Ramos (cell line): Measurements from ENCODE around the gene PLCG1.

Source experiments
- in situ Hi-C: fragments of 300-500 bp; cut with MboI; formaldehyde crosslinking; loops from one replicate; pipeline ENCODE4 v1.14.3; 2022; ENCODE audit warnings: low sequenced_read_pairs; ENCODE audit not compliant: unreplicated experiment

PLCG1 gene

DNA sequence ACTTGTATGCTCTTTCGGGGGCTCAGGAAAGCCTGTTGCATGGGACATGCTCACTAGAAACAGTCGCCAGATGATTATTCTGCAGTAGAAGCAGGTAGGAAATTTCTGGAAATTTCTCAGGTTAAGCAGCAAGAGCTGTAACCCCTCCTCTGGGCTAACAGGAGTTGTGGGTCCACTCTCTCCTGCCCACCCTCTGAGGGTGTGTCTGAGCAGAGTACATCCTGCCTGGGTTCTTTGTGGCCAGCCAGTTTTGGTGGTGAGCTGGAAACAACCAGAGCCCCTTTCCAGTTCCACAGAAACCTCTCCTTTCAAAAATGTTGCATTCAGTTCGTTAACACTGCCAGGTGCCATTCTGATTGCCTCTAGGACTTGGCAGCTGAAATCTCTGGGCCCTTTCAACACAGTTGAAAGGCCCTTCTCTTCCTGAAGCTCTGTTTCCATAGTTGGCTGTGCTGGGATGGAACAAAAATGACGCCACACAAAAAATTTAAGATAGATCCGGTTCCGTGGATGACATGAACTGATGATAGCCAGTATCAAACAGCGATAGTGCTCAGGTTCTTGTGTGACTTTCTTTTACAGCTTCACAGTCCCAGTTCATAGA, 38.5 kb downstream of the PLCG1 start:
- in situ Hi-C loops = loop anchor here (5.0 kb wide), 1 partner anchor 161 kb away; no protein-coding TSS in a partner anchor

DNA sequence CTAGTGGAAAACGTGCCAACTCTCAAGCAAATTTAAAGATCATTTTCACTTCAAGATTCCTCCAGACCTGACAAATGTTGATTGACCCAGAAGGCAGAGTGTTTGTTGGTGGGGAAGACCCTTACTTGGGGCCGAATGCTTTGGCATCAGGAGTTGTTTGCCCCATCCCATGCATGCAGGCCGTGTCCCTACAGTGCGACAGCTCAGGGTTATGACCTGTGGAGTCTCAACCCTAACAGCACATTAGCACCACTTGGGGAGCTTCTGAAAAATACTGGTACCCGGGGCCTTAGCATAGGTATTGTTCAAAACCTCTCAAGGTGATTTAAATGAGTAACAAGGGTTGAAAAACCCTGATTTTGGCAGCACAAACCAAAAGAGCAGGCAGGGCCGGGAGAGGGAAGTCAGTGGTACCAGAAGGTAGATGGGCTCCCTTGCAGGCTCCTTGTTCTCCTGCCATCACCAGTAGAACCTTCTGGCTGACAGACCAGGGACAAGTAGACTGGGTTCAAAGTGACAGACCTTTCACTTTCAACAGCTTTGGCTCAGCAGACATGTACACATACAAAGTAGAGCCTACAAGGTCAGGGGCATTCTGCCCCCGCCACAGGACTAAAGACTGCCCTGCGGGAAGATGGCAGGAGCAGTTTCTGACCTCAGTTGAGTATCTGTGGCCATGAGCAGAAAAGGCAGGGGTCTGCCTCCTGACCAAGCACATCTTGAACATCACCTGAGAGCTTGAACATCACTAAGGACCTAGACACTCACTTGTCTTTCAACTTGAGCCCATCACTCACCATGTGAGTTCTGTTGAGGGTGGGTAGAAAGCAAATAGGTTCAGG, 39.6 kb downstream of the PLCG1 start:
- in situ Hi-C loops = loop anchor here (5.0 kb wide), 1 partner anchor 160 kb away; no protein-coding TSS in a partner anchor

DNA sequence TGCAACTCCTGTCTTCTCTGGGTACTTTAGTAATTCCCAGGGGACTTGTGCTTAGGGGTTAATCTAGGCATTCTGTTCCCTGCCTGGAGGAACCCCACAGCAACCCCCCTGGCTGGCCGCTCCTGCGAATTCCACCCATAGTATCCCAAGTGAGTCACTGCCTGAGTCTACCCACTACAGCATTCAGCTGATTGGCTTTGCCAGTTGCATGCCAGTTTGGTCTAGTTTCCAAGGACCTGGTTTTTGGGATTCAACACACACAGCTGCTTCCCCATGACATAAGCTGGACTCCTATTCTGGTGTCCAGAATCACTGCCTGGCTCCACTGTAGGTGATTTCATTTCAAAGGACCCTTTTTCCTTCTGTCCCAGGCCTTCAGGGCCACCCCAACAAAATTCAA, 40.3 kb downstream of the PLCG1 start:
- in situ Hi-C loops = loop anchor here (5.0 kb wide), 1 partner anchor 160 kb away; no protein-coding TSS in a partner anchor

DNA sequence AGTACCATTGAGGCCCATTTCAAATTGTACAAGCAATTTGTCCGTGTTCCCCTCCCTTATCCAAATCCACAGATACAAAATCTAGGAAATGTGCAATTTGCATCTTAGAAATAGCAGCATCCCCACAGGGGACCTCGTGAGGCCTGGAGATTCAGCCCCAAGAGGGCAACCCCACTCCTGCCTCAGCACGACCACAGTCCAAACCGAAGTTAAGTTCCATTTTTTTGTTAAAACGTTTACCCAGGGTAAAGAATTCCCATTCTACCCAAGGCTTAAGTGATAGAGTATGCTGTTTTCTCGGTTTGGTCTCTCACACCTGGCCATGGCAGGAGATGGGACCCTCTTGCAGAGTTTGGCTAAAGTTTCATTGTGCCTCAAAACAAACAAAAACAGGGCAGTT, 41.2 kb downstream of the PLCG1 start:
- in situ Hi-C loops = loop anchor here (5.0 kb wide), 1 partner anchor 159 kb away; no protein-coding TSS in a partner anchor

DNA sequence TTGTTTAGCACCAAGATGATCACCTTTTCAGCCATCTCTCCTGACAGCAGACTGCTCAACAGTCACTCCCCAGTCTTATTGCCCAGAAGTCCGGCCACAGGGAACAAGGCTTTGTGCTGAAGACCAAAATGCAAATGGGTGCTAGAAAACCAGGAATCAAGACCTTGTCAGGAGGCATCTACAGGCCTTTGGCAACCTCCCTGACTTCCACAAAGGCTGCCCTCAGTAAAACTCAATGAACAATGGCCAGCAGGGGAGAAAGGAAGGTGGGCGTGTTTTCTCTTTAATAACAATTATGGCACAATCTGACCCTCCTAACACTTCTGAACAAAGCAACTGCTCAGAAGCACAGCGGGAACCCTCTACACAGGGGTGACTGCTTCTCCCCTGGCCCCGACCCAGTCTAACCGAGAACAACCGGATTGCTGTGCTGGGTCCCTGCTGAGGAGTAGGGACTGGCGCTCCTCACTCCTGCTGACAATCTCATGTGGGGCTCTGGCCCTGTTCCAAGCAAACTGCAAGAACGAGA, 41.6 kb downstream of the PLCG1 start:
- in situ Hi-C loops = loop anchor here (5.0 kb wide), 1 partner anchor 158 kb away; no protein-coding TSS in a partner anchor

DNA sequence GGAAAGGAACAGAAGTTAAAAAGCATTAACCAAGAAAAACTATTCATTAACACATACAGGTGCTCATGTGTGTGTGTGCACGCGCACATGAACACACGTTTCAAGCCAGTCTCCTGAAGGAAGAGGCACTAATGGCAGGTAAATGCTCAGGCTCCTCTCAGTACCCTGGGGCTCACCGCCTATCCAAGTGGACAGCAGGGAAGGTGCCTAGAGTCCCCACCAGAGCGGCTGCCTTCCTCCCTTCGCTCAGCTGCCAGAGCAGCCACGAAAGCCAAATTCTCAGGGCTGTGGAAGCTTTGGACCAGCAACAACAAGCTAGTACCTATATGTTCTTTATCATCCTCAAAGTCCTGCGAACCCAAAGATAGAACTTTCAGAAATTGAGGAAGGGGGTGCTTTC, 42.6 kb downstream of the PLCG1 start:
- in situ Hi-C loops = loop anchor here (5.0 kb wide), 1 partner anchor 157 kb away; no protein-coding TSS in a partner anchor

DNA sequence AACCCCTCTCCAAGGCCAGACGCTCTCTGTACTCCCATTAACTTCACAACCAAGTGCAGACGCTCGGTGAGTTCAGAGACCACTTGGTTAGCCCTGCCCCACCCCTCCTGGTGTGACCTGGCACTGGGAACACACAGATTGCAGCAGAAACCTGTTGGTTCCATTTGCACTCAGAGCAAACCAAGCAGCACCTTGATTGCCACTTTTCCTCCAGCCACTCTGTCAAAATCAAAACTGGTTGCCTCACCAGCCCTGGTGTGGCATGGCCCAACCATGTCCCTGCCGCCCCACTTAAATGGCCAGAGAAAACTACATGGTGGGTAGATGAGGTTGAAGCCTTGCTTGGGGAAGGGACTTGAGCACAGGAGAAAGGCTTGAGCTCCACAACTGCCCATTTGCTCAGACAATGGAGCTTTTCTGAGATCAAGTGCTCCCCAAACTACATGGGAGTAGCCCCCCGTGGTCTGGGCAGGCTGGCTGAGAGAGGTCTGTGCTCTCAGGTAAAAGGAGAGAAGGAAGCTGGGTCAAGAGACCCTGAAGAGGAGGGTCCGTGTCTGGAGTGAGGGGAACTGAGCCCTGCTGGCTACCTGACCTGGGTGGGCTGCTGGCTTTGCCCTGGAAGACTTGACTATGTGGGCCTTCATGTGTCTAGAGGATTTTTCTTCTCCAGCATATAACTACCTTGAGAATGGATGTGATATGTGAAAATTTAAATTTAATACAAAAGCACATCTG, 43.4 kb downstream of the PLCG1 start:
- in situ Hi-C loops = no loop called here

DNA sequence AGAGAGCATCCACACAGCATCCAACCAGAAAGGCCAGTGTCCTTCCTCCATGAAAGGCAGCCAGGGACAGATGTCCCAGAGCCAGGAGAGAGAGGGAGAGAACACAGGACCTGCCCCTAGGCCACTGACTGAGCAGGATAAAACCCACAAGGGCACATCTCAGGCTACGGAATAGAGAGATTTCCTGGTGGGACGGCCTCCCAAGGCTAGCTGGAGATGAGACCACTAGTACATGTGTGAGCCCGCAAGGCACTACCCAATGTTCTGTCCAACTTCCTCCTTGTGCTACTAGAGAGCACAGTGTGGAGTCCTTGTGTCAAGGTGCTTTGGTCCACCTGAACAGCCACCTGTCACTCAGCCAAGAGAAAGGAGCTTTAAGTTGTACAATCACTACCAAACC, 44.2 kb downstream of the PLCG1 start:
- in situ Hi-C loops = no loop called here

DNA sequence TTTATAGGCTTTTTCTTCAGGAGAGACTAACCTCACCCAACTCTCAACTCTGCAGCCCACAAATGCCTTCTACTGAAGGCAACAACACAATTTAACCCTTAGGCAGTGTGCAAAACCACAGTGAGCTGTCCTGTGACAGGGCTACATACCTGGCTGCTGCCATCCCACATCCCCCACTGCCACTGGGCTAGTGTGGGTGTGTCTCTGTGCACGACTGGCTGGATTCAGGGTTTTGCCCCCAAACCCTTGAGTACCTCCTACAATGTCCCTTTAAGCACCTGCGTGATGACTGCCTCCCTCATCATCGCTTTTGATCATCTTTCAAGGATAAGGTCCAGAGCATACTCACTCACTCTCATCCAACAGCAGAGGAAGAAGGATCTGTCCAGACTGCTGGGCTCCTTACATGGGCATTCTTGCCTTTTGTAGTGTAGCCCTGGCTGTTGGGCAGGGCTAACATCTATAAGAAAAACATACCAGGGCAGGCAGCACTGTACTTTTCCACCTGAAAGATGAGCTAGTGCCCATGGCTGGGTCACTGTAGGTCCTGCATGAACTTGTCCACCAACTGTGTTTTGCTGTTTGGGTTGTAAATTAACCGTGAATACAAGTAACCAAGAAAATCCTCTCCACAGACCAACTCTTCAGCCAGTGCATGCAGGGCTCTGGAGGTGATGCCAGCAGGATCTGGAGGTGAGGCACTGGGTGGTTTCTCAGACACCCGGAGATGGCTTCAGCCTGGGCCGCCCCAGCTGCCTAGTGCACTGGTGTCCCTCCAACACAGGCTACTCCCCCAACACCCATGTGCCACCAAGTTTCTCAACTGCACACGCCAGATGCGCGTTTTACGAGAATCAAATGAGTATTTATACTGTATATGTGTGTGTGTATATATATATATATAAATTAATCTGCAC, 45.2 kb downstream of the PLCG1 start:
- in situ Hi-C loops = no loop called here

DNA sequence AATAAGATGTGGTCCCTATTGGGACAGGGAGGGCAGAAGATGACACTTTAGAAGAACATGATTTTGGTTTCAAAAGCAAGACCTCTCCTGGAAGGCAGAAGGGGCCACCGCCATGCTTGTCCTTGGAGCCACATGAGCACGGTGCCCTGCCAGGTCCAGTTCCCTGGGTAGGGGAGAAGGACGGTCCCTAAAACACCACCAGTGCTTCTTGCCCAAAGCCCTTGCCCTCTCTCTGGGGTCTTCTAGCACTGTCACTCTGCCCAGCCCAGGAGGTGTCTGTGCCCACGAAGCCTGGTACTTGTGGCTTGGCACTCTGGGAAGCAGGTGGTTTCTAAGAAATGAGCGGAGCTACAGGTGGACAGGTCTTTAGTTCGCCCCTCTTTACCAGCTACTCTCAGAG, 46.0 kb downstream of the PLCG1 start:
- in situ Hi-C loops = no loop called here

DNA sequence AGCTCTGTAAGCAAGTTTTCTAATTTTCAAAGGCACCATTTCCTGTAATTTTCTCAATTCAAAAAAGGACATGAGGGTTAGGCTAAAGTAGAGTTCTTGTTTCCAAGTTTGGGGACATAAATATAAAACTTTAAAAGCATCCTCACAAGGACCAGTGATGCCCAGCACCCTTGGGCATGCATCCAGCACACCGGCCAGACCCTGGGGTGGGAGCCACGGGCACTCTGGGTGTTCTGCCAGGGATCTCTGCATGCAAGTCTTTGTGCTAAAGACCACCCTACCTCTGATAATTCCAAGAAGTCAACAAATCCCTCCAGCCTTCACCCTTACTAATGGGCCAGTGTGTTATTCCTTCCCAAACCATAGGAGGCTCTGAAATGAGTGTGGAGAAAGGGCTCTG, 46.5 kb downstream of the PLCG1 start:
- in situ Hi-C loops = no loop called here

DNA sequence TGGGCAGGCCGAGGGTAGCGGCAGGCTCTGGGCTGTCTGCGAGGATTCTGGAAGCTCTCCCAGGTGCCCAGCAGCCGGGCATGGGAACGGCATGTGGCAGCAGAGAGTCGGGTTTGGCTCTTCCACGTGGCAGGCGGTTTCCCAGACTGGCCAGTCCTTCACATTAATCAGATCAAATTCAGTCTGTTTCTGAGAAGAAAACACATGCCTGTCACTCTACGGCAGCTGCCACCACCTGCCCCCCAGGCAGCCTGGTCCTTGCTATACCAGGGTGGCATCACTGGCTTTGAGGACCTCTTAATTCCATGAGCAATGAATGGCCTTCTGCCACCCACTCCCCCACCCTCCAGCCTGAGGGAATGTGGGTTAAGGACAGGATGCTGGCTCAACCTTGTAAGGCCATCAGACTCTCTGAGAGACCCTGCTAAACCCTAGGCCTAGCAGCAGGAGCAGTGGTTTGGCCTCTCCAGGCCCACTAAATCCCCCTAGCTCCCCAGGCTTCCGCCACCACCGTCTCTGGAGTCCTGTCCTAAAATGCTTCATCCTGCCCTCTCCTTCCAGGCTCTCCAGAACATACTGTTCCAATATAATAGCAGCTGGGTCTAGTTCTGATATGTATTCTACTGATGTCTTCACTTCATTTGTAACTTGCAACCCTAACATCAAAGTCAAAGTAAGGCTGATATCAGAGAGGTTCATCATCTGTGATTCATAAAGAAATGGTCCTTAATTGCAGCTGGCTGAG, 47.8 kb downstream of the PLCG1 start:
- in situ Hi-C loops = no loop called here

DNA sequence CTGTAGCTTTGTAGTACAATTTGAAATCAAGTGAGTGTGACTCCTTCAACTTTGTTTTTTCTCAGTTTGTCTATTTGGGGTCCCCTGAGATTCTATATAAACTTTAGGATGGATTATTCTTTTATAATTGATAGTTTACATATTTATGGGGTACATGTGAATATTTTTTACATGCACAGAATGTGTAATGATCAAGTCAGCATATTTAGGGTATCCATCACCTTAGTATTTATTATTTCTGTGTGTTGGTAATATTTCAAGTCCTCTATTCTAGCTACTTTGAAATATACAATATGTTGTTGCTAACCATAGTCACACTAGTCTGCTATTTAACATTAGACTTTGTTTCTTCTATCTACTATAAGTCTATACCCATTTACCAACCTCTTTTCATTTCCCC, 50.3 kb downstream of the PLCG1 start:
- in situ Hi-C loops = no loop called here

DNA sequence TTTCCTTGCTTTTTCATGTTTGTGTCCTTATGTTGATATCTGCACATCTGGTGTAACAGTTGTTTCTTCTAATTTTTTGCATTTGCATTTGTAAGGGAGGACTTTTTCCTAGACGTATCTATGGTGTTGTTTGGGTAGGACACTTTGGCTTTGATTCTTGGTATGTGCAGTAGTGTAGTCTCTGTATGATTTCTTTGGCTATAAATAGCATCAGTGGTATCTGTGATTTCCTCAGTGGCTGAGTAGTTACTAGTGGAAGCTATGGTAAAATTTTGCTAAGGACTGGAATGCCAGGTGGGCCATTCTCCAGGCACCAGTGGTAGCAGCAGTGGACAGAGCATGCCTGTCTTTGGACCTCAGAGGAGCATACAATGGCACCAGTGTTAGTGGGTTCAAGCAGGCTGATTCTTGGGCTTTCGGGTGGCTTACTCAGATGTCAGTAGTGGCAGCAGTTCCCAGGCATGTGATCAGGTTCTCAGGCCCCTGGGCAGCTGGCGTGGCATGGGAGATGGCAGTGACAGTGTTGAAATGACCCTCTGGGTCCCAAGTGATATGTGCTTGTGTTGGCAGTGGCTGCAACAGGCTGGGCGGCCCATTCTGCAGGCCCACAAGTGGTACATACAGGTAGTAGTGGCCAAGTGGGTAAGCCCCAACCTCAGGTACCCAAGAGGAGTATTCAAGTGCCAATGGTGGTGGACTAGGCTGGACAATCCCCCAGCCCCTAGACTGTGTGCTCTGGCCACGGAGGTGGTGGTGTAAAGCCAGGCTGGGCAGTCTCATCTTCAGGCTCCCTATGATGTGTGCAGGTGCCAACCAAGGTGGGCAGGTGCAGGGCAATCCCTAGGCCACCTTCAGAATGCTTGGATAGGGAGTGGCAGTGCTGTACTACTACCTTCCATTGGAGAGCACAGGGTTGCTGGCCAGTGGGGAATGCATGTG, 54.5 kb downstream of the PLCG1 start:
- in situ Hi-C loops = no loop called here

DNA sequence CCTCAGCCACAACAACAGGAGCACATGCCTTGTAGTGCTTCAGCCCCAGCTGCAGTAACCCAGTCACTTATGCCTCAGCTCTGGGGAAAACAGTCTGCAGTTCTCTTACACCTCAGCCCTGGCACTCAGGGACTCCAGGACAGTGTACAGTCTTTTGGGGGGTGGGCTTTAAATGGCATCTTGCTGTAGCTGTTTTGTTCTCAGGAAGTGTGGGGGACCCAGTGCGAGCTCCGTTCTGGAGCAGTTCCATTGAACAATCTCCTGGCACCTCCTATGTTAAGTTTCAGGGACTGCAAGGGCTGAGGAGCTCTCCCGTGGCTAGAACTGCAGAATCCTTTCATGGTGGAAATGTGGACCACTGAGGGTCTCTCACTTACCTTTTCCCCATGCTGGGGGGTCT, 55.2 kb downstream of the PLCG1 start:
- in situ Hi-C loops = no loop called here

DNA sequence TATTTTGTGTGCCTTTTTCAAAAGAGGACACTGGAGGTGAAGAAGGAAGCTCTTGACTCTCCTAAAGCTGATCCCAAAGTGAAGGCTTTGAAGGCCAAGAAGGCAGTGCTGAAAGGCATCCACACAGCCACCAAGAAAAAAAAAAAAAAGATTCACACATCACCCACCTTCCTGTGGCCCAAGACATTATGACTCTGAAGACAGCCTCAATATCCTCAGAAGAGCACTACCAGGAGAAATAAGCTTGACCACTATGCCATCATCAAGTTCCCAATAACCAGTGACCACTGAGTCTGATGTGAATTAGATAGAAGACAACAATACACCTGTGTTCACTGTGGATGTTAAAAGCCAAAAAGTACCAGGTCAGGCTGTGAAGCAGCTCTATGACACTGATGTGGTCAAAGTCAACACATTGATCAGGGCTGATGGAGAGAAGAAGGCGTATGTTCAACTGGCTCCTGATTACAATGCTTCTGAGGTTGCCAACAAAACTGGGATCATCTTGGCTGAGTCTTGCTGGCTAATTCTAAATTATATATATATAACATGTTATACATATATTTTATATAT, 59.4 kb downstream of the PLCG1 start:
- in situ Hi-C loops = no loop called here

DNA sequence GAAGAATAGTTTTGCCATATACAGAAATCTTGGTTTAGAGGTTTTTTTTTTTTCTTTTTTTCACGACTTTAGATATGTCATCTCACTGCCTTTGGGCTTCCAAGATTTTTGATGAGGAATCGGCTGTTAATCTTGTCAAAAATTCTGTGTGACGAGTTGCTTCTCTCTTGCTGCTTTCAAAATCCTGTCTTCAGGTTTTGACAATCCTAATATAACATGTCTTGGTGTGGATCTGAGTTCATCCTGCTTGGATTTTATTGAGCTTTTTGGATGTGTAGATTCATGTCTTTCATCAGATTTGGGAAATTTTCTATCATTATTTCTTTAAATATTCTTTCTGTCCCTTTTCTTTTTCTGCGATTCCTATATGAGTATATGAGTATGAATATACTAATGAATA, 61.1 kb downstream of the PLCG1 start:
- in situ Hi-C loops = no loop called here
